Measurements from ENCODE around the gene FARP1.

The FARP1 gene

GRCh38 chr13:98246538-98247172 lies 103.8 kb downstream of the FARP1 start:
- no peak overlapping the region for H3K4me3 ChIP-seq (ENCODE audit: low read length)
- no peaks in the 10 kb centered on the region for H3K4me1 ChIP-seq (ENCODE audit: control insufficient read depth, low read length)
- H3K9me2 ChIP-seq (replicated peaks; ENCODE audit: control insufficient read depth, low read length), result no peaks in the 10 kb centered on the region
- no peaks in the 10 kb centered on the region for H3F3A ChIP-seq (ENCODE audit: control insufficient read depth, insufficient read depth)
- H3K79me2 ChIP-seq (ENCODE audit: control insufficient read depth, low read length), result no peaks in the 10 kb centered on the region
- TF ChIP-seq CTCF (IDR thresholded peaks at IDR 0.05; ENCODE audit: low read depth, low read length, poor library complexity, severe bottlenecking) (no peak), EZH2phosphoT487 (IDR thresholded peaks at IDR 0.05; ENCODE audit: borderline replicate concordance, low read length) (no peak)
- no peaks in the 10 kb centered on the region for H3K27me3 ChIP-seq (ENCODE audit: control insufficient read depth, low read length)
- H3K9me3 ChIP-seq (ENCODE audit: control insufficient read depth, insufficient read depth, low read length), result no peaks in the 10 kb centered on the region
- no peak overlapping the region for H3K27ac ChIP-seq (ENCODE audit: low read depth, low read length)
- H4K20me1 ChIP-seq (ENCODE audit: control insufficient read depth, insufficient read depth, low read depth, low read length), result no peaks in the 10 kb centered on the region
- H3K4me2 ChIP-seq (ENCODE audit: low read length), result no peak overlapping the region
- H3K36me3 ChIP-seq (ENCODE audit: control insufficient read depth, low read length), result no peaks in the 10 kb centered on the region

GRCh38 chr13:98251708-98252107 lies 108.8 kb downstream of the FARP1 start:
- no peaks in the 10 kb centered on the region for H3K27me3 ChIP-seq (ENCODE audit: control insufficient read depth, low read length)
- no peak overlapping the region for H3K27ac ChIP-seq (ENCODE audit: low read depth, low read length)
- H3F3A ChIP-seq (ENCODE audit: control insufficient read depth, insufficient read depth), result no peaks in the 10 kb centered on the region
- H3K4me1 ChIP-seq (ENCODE audit: control insufficient read depth, low read length), result no peaks in the 10 kb centered on the region
- no peak for TF ChIP-seq EZH2phosphoT487 (IDR thresholded peaks at IDR 0.05; ENCODE audit: borderline replicate concordance, low read length)
- H3K9me2 ChIP-seq (replicated peaks; ENCODE audit: control insufficient read depth, low read length), result no peaks in the 10 kb centered on the region
- no peaks in the 10 kb centered on the region for H3K9me3 ChIP-seq (ENCODE audit: control insufficient read depth, insufficient read depth, low read length)
- H3K36me3 ChIP-seq (ENCODE audit: control insufficient read depth, low read length), result no peaks in the 10 kb centered on the region
- no peak overlapping the region for H3K4me2 ChIP-seq (ENCODE audit: low read length)
- no peak overlapping the region for H3K4me3 ChIP-seq (ENCODE audit: low read length)
- H3K79me2 ChIP-seq (ENCODE audit: control insufficient read depth, low read length), result no peaks in the 10 kb centered on the region
- H4K20me1 ChIP-seq (ENCODE audit: control insufficient read depth, insufficient read depth, low read depth, low read length), result no peaks in the 10 kb centered on the region

- no peak overlapping the region for H3K4me2 ChIP-seq (ENCODE audit: low read length)
- no peak for TF ChIP-seq CTCF (IDR thresholded peaks at IDR 0.05; ENCODE audit: low read depth, low read length, poor library complexity, severe bottlenecking)
- no peak for TF ChIP-seq EZH2phosphoT487 (IDR thresholded peaks at IDR 0.05; ENCODE audit: borderline replicate concordance, low read length)
- no peaks in the 10 kb centered on the region for H3F3A ChIP-seq (ENCODE audit: control insufficient read depth, insufficient read depth)
- H3K27me3 ChIP-seq (ENCODE audit: control insufficient read depth, low read length), result no peaks in the 10 kb centered on the region
- H3K27ac ChIP-seq (ENCODE audit: low read depth, low read length), result no peak overlapping the region
- H3K9me3 ChIP-seq (ENCODE audit: control insufficient read depth, insufficient read depth, low read length), result no peaks in the 10 kb centered on the region
- H3K36me3 ChIP-seq (ENCODE audit: control insufficient read depth, low read length), result no peaks in the 10 kb centered on the region
- no peak overlapping the region for H3K4me3 ChIP-seq (ENCODE audit: low read length)
- no peaks in the 10 kb centered on the region for H3K9me2 ChIP-seq (replicated peaks; ENCODE audit: control insufficient read depth, low read length)
- no peaks in the 10 kb centered on the region for H3K4me1 ChIP-seq (ENCODE audit: control insufficient read depth, low read length)
- no peaks in the 10 kb centered on the region for H3K79me2 ChIP-seq (ENCODE audit: control insufficient read depth, low read length)
- no peaks in the 10 kb centered on the region for H4K20me1 ChIP-seq (ENCODE audit: control insufficient read depth, insufficient read depth, low read depth, low read length)
These were observed 110.1 kb downstream of the FARP1 start for GRCh38 chr13:98252931-98253470.

GRCh38 chr13:98253526-98253925 lies 110.6 kb downstream of the FARP1 start:
- TF ChIP-seq CTCF (IDR thresholded peaks at IDR 0.05; ENCODE audit: low read depth, low read length, poor library complexity, severe bottlenecking), result no peak
- no peak for TF ChIP-seq EZH2phosphoT487 (IDR thresholded peaks at IDR 0.05; ENCODE audit: borderline replicate concordance, low read length)
- Histone ChIP-seq H3F3A (ENCODE audit: control insufficient read depth, insufficient read depth) (no peaks in the 10 kb centered on the region), H3K36me3 (ENCODE audit: control insufficient read depth, low read length) (no peaks in the 10 kb centered on the region), H4K20me1 (ENCODE audit: control insufficient read depth, insufficient read depth, low read depth, low read length) (no peaks in the 10 kb centered on the region), H3K4me1 (ENCODE audit: control insufficient read depth, low read length) (no peaks in the 10 kb centered on the region), H3K27me3 (ENCODE audit: control insufficient read depth, low read length) (no peaks in the 10 kb centered on the region), H3K27ac (ENCODE audit: low read depth, low read length) (no peak overlapping the region), H3K4me3 (ENCODE audit: low read length) (no peak overlapping the region), H3K9me3 (ENCODE audit: control insufficient read depth, insufficient read depth, low read length) (no peaks in the 10 kb centered on the region), H3K4me2 (ENCODE audit: low read length) (no peak overlapping the region), H3K9me2 (replicated peaks; ENCODE audit: control insufficient read depth, low read length) (no peaks in the 10 kb centered on the region), H3K79me2 (ENCODE audit: control insufficient read depth, low read length) (no peaks in the 10 kb centered on the region)

Data from DOHH2 (cell line).